Measurements from ENCODE around the gene PLA2G3.
"Not testable (repeated sequence)": the region's sequence is repeated elsewhere in the genome, so short reads cannot be mapped to it uniquely, and the experiment has no call there.

Gene PLA2G3

GRCh38 chr22:31139866-31140716 is at the start of gene PLA2G3:
Gene PLA2G3, minus strand, starts transcription at chr22:31140508. Its CDS starts 154 bp downstream, at chr22:31140354.
- DNase-seq (ENCODE audit: low spot score), result no peak

DNA sequence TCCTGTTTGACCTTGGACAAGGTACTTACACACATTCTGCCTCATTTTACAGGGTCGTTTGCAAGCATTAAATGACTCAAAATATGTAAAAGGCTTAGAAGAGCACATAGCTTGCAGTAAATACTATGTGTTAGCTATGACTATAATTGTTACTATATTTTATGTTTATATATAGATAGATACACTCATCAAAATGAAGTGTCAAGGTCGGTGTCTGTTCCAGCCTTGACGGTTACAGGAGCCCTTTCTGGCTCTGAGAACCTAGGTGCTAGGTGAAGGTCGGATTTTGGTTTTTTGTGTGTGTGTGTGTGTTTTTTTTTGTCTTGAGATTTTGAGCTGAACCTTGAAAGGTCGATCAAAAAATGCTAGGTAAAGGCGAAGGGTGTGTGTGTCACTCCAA is 47.3 kb upstream of the PLA2G3 start:
- no peak for DNase-seq (ENCODE audit: low spot score)

- no peak for DNase-seq (ENCODE audit: low spot score)
These were observed 44.7 kb upstream of the PLA2G3 start for GRCh38 chr22:31185056-31185455.

- DNase-seq (ENCODE audit: low spot score), result no peak
These were observed 43.7 kb upstream of the PLA2G3 start for GRCh38 chr22:31184015-31184414.

- no peak for DNase-seq (ENCODE audit: low spot score)
These were observed 39.0 kb upstream of the PLA2G3 start for GRCh38 chr22:31179345-31179744.

DNA sequence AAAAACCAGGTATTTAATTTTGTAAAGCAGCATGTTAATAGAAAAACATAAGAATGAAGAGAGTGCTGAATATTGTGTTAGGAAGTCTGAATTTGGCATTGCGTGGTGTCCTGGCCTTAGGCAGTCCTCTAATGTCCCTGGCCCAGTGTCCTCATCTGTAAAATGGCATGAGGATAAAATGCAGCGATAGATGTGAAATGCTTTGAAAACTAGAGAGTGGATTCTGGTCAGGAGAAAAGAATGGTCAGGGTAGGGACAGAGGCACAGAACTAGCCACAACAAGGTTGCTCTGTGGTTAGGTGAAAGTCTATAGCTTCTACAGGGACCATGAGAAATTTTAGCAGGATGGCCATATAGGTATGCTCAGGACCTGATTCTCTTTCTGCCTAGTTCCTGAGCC is 38.6 kb upstream of the PLA2G3 start:
- no peak for DNase-seq (ENCODE audit: low spot score)

DNA sequence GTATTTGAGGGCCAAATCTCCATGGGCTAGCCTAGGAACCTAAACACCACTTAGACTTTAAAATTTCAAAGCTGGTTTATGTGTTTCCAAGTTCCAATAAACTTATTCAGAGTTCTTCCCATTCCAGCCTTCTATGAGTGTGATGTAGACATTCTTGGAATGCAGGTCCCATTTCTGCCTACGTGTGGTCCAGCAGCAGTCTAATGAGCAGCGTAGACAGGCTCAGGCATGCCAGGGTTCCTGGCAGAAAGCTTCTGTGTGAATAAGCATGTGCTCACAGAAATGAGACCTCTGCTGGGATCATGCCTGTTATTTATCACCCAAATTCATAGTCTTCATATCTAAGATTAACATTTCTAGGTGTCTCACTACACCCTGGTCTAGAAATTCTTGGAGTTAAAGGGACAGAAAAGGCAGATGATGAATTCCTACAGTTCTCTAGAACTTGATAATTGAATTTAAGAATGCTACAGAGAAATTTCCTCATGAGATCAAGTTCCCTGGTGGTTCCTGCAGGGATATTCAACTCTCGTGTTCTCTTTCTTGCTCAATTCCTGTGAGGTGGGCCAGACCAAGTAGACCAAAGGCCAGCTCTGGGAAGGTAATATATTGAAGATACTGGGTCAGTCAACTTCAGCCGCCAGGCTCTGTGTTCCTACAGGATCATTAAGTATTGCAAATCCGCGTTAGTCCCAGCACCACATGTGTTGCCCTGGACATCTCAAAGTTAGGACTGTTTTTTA is 37.3 kb upstream of the PLA2G3 start:
- DNase-seq (ENCODE audit: low spot score), result no peak

DNA sequence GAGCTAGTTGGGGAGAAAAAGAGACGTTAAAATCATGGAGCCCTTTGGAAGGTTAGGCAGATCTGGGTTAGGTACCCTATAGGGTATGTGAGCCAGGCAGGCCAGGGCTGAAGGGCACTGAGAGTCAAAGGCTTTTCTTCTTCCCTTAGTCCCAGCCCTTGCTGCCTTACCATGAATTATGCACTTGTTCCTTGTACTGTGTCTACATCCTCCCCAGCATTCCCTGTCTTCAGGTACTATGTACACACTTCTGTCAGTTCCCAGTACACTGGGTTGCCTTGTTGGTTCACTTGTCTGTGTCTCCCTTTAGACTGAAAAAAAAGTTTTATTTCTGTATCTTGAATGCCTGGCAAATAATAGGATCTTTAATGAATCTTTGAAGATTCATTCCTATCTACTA is 36.6 kb upstream of the PLA2G3 start:
- no peak for DNase-seq (ENCODE audit: low spot score)

GRCh38 chr22:31173386-31174145 is 33.3 kb upstream of the PLA2G3 start:
- no peak for DNase-seq (ENCODE audit: low spot score)

DNA sequence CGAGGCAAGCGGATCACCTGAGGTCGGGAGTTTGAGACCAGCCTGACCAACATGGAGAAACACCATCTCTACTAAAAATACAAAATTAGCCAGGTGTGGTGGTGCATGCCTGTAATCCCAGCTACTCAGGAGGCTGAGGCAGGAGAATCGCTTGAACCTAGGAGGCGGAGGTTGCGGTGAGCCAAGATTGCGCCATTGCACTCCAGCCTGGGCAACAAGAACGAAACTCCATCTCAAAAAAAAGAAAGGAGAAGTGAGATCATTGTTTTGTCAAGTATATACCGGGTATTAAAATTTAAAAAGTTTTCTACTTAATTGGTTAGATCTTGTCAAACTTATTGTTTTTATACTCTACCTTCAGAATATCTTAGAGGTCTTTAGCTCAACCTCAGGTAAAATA is 31.4 kb upstream of the PLA2G3 start:
- not testable (repeated sequence) for DNase-seq (ENCODE audit: low spot score)

DNA sequence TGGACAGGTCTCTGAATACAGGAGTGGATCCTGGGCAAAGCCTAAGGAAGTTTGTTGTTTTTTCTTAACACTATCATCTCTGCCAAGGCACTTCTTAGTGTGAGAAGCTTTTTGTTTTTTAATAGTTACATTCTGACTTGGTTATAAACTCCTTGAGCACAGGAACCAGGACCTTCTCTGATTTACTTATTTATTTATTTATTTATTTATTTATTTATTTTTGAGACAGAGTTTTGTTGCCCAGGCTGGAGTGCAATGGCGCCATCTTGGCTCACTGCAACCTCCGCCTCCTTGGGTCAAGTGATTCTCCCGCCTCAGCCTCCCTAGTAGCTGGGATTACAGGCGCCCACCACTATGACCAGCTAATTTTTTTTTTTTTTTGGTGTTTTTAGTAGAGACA is 30.7 kb upstream of the PLA2G3 start:
- no peak for DNase-seq (ENCODE audit: low spot score)

GRCh38 chr22:31162015-31162765 is 21.9 kb upstream of the PLA2G3 start:
- DNase-seq (ENCODE audit: low spot score), result no peak

DNA sequence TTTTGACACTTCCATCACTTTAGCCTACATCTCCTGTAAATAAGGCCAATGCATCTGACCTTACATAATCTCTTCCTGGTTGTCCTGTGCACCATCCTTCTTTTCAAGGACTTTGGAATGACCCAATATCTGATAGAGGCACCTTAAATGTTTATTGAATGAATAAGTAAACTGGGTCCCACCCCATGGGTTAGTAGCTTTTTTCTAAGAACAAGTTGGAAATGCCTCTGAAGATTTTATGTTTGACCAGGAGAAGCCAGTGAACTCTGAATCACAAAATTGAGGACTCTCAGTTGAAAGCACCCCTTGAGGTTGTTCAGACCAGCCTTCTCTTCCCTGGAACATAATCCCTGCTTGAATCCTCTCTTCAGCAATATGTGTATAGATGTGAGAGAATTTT is 21.1 kb upstream of the PLA2G3 start:
- no peak for DNase-seq (ENCODE audit: low spot score)

DNA sequence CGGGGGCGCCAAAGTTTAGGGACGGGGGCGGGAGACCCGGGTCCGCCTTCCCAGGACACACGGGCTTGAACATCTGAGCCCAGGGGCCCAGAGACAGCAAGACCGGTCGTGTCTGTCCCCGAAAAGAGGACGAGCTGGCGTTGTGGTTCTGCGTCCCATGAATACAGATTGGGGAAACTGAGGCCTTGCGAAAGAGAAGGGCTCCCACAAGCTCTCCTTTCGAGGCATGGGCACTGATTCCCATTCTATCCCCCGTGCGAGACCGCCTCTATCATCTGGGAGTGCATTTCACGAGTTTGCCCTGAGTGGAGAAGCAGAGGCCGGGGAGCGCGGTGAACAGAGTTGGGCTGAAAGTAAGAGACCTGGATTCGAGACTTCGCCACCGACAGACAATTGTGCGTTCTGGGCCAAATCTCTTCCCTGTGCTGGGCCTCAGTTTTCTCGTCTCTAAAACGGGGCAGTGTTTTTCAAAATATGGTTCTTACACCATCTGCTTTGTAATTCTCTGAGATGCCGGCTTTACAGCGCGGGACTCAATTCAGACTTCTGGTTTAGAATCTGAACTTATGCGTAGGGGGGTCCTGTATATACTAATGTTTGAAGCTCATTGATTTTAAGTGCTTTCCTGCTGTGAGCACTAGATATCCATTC is 20.1 kb upstream of the PLA2G3 start:
- peak; percentile 36 for DNase-seq (ENCODE audit: low spot score)

DNA sequence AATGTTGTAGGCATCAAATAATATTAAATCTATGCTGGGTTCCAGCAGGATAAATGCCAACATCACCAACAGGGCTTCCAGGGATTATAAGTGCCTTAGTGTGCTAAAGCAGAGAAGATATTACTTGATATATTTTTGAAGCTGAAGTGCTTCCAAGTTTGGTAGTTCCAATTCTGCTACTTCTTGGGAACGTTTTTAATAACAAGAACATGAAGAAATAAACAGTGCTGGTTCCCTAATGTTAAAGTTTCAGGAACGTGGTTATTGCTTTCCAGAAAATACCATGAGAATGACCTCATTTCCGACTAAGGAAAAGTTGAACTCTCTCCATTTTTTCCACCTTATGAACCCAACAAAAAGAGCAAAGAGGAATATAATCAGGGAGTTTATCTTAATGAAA is 15.1 kb upstream of the PLA2G3 start:
- no peak for DNase-seq (ENCODE audit: low spot score)

GRCh38 chr22:31154975-31155374 is 14.7 kb upstream of the PLA2G3 start:
- DNase-seq (ENCODE audit: low spot score), result no peak

DNA sequence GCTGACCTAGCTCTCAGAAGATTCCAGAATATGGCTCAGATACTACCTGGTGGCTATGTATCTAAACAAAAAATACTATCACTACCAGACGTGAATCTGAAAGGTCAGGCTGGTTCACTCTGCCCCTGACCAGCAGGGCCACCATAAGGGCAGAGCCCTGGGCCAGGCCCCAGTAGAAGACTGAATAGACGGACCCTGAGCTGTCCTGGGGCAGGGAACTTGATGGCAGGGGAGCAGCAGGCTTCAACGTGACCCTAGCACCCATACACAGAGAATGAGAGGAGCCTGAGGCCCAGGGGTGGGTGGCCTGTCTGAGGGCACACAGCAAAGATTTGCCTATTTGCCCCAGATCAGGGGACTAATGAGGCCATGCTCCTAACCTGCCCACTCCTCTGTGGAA is 13.0 kb upstream of the PLA2G3 start:
- no peak for DNase-seq (ENCODE audit: low spot score)

DNA sequence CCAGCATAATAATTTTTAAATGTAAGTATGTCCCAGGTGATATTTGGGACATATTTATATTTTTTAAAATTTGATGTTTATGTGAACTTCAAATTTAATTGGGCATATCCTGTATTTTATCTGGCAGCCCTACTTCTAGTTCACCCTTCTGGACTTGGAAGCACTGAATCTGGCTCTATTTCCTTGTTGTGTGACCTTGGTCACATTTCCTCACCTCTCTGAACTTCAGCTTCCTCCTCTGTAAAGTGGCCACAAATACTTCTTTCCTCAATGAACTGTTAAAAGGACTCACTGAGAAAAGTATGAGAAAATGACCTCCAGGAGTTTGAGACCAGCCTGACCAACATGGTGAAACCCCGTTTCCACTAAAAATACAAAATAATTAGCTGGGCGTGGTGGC is 11.6 kb upstream of the PLA2G3 start:
- no peak for DNase-seq (ENCODE audit: low spot score)

DNA sequence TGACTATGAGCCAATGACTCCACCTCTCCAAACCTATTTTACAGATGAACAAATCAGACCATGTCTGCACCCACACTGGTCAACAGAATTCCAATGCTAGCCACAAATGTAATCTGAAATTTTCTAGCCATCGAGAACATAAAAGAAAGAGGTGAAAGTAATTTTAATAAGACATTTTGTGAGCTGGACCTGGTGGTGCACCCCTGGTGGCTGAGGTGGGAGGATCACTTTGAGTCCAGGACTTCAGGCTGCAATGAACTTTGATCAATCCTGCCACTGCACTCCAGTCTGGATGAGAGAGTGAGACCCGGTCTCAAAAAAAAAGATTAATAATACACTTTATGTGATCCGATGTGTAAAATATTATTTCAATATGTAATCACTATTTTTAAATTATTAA is 10.3 kb upstream of the PLA2G3 start:
- no peak for DNase-seq (ENCODE audit: low spot score)

- DNase-seq (ENCODE audit: low spot score), result peak; percentile 69
These were observed 8.8 kb upstream of the PLA2G3 start for GRCh38 chr22:31148953-31149627.

DNA sequence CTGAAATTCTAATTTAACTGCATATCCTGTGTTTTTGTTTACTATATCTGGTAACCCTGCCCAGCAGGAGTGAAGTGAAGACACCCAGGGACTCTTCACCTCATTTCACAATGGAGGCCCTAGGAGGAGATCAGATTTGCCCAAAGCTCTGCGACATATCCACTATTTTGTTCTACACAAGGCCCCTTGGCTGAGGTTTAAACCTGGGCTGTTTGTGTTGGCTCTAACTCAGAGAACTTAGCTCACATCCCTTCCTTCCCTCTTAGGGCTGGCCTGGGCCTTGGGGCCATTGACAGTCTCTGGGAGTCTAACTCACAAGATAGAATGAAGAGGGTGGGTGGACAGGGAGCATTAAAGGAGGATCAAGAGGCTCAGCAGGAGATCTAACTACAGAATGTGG is 8.2 kb upstream of the PLA2G3 start:
- no peak for DNase-seq (ENCODE audit: low spot score)

Data from germinal center (tissue), 1 donor.